Thyroid gland (tissue), 4 donors: ENCODE results near the gene NISCH.

Experiments used
- POLR2A ChIP-seq, 2 donors: fragments of 450-650 bp; IDR thresholded peaks; one replicate each; pipeline ENCODE4 v1.6.1; 2017; ENCODE audit warnings: antibody characterized with exemption in 2 of 2, mild to moderate bottlenecking in 2 of 2, moderate library complexity in 1 of 2
- TF ChIP-seq, protein P1 (sequence below), 6 experiments: fragments of 200-600 bp in 3 of 6; fragments of 450-650 bp in 3 of 6; sonication (generic) in 3 of 6; IDR thresholded peaks; one replicate each; pipeline ENCODE4 v1.5.1; 2016 to 2019; ENCODE audit warnings: antibody characterized with exemption in 6 of 6, mild to moderate bottlenecking in 2 of 6, inconsistent platforms in 1 of 6, moderate library complexity in 1 of 6

DNA sequence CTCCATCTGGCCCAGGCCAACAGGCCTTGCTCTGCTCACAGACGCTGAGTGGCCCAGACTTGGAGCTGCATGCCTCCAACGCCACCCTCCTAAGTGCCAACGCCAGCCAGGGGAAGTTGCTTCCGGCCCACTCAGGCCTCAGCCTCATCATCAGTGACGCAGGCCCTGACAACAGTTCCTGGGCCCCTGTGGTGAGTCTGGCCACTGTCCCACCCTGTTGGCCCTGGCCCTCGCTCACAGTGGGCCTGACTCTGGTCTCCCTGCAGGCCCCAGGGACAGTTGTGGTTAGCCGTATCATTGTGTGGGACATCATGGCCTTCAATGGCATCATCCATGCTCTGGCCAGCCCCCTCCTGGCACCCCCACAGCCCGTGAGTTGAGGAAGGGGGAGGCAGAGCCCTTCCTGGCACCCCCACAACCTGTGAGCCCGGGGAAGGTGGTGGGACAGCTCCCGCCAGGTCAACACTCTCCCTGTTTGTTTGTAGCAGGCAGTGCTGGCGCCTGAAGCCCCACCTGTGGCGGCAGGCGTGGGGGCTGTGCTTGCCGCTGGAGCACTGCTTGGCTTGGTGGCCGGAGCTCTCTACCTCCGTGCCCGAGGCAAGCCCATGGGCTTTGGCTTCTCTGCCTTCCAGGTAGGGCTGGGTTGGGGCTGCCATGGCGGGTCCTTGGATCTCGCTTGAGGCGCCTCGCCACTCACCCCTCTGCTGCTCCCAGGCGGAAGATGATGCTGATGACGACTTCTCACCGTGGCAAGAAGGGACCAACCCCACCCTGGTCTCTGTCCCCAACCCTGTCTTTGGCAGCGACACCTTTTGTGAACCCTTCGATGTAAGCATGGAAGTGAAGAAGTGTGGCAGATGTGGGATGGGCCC is 68.2 kb downstream of the NISCH start:
- TF ChIP-seq, protein P1, sequence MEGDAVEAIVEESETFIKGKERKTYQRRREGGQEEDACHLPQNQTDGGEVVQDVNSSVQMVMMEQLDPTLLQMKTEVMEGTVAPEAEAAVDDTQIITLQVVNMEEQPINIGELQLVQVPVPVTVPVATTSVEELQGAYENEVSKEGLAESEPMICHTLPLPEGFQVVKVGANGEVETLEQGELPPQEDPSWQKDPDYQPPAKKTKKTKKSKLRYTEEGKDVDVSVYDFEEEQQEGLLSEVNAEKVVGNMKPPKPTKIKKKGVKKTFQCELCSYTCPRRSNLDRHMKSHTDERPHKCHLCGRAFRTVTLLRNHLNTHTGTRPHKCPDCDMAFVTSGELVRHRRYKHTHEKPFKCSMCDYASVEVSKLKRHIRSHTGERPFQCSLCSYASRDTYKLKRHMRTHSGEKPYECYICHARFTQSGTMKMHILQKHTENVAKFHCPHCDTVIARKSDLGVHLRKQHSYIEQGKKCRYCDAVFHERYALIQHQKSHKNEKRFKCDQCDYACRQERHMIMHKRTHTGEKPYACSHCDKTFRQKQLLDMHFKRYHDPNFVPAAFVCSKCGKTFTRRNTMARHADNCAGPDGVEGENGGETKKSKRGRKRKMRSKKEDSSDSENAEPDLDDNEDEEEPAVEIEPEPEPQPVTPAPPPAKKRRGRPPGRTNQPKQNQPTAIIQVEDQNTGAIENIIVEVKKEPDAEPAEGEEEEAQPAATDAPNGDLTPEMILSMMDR (IDR thresholded peaks at IDR 0.05), result no peak
- TF ChIP-seq POLR2A (IDR thresholded peaks at IDR 0.05), result no peak
